Breast epithelium (tissue), 4 donors: Measurements from ENCODE around the gene OGA. TPM values are rescaled to one million over a fixed set of nuclear protein-coding genes. Genes with fewer than 3 reads are reported as not detected.

ENCODE experiments used
- DNase-seq, 2 donors: peaks; one replicate each; pipeline ENCODE4 v3.0.0-alpha.2; 2019; ENCODE audit warnings: low spot score in 2 of 2
- H3K27ac ChIP-seq, 2 donors: fragments of 200-600 bp; sonication (generic) in 1 of 2; one replicate each; pipeline ENCODE4 v1.5.1; 2016 to 2019; ENCODE audit warnings: mild to moderate bottlenecking in 1 of 2
- H3K27me3 ChIP-seq, 2 donors: fragments of 200-600 bp; sonication (generic) in 1 of 2; one replicate each; pipeline versions ENCODE4 v1.5.1 to v1.6.0; 2017 to 2019; ENCODE audit warnings: control low read depth in 1 of 2, mild to moderate bottlenecking in 1 of 2
- H3K36me3 ChIP-seq: fragments of 200-600 bp; one replicate; pipeline ENCODE4 v1.5.1; 2019
- H3K4me1 ChIP-seq, 2 donors: fragments of 200-600 bp; sonication (generic); one replicate each; pipeline ENCODE4 v1.5.1; 2016 to 2019; ENCODE audit warnings: control low read depth in 1 of 2
- H3K4me3 ChIP-seq, 3 donors: fragments of 200-600 bp; sonication (generic); 1 replicate in 2 of 3; 2 replicates in 1 of 3; pipeline ENCODE4 v1.5.1; 2016 to 2019; ENCODE audit warnings: mild to moderate bottlenecking in 3 of 3, moderate library complexity in 2 of 3
- H3K9me3 ChIP-seq, 2 donors: fragments of 200-600 bp; sonication (generic) in 1 of 2; one replicate each; pipeline ENCODE4 v1.5.1; 2016 to 2019; ENCODE audit warnings: control low read depth in 1 of 2
- POLR2A ChIP-seq: fragments of 450-650 bp; IDR thresholded peaks from one replicate; pipeline ENCODE4 v1.6.1; 2016; ENCODE audit warnings: antibody characterized with exemption, mild to moderate bottlenecking, moderate library complexity
- POLR2AphosphoS5 ChIP-seq, 3 donors: sonication (generic); formaldehyde crosslinking; IDR thresholded peaks; one replicate each; pipeline ENCODE4 v1.6.1; 2017; ENCODE audit warnings: antibody characterized with exemption in 3 of 3
- intact Hi-C: fragments of 100-400 bp; cut with DNase I; formaldehyde crosslinking; loops from one replicate; pipeline ENCODE4 v1.15.1; 2023; ENCODE audit warnings: low total_unique reads
- total RNA-seq, 3 donors: library from RNA; depleted of rRNA; stranded (reverse); fragments of >200 nt; gene quantifications; one replicate each; pipeline ENCODE4 v1.1.0, GENCODE V29; 2016
- TF ChIP-seq, protein P1 (sequence below), 3 donors: fragments of 450-650 bp; IDR thresholded peaks; one replicate each; pipeline ENCODE4 v1.5.1; 2016 to 2017; ENCODE audit warnings: antibody characterized with exemption in 3 of 3, mild to moderate bottlenecking in 3 of 3, moderate library complexity in 3 of 3

The OGA gene
- total RNA-seq, 3 donors from 2014 or later, result 169 to 200 (median 181) TPM

DNA sequence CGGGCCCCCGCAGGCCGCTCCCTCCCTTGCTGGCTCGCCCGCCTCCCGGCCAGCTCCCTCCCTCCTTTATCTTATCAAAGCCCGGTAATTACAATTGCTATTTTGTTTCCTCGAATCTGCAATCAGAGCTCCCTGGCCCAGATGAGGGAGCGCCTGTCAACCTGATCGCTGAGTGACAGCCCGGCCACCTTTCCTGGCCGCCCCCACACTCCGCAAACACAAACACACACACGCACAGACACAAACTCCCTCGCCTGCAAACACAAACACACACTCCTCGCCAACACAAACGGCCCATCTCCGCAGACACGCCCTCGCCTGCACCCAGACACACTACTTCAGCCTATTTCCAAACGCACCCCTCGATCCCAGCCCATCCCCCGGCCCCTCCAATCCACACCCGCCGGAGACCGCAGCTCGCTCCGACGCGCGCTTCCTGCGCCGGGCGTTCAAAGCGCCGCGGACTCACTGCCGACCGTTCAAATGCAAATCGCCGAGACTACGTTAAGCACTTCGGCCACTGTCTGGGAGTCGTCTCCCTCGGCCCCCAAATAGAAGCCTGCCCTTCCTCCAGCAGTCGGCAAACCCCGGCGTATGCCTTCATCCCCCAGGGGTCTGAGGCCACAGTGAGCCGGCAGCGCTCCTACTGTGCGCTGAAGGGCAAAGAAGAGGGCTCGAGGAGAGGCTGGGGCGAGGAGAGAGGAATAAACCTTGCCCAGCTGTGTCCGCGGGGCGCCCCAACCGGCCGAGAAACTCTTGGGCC lies 39.3 kb downstream of the OGA start:
- no peak overlapping the region for H3K27ac ChIP-seq
- H3K27me3 ChIP-seq, result peaks cover 10 to 52% of the 10 kb centered on the region in 2 donors
- no peak for DNase-seq
- H3K9me3 ChIP-seq, result no peaks in the 10 kb centered on the region
- peaks cover 12% of the 10 kb centered on the region in 2 donors for H3K4me1 ChIP-seq
- intact Hi-C loops, result loop anchor here (10.0 kb wide), 1 partner anchor 174 kb away; no protein-coding TSS in a partner anchor
- no peaks in the 10 kb centered on the region for H3K36me3 ChIP-seq
- TF ChIP-seq, protein P1, sequence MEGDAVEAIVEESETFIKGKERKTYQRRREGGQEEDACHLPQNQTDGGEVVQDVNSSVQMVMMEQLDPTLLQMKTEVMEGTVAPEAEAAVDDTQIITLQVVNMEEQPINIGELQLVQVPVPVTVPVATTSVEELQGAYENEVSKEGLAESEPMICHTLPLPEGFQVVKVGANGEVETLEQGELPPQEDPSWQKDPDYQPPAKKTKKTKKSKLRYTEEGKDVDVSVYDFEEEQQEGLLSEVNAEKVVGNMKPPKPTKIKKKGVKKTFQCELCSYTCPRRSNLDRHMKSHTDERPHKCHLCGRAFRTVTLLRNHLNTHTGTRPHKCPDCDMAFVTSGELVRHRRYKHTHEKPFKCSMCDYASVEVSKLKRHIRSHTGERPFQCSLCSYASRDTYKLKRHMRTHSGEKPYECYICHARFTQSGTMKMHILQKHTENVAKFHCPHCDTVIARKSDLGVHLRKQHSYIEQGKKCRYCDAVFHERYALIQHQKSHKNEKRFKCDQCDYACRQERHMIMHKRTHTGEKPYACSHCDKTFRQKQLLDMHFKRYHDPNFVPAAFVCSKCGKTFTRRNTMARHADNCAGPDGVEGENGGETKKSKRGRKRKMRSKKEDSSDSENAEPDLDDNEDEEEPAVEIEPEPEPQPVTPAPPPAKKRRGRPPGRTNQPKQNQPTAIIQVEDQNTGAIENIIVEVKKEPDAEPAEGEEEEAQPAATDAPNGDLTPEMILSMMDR (IDR thresholded peaks at IDR 0.05), result no peak
- TF ChIP-seq POLR2AphosphoS5 (IDR thresholded peaks at IDR 0.05) (no peak), POLR2A (no peak)
- peak overlapping the region; percentile 36 to 60 (median 44) for H3K4me3 ChIP-seq

DNA sequence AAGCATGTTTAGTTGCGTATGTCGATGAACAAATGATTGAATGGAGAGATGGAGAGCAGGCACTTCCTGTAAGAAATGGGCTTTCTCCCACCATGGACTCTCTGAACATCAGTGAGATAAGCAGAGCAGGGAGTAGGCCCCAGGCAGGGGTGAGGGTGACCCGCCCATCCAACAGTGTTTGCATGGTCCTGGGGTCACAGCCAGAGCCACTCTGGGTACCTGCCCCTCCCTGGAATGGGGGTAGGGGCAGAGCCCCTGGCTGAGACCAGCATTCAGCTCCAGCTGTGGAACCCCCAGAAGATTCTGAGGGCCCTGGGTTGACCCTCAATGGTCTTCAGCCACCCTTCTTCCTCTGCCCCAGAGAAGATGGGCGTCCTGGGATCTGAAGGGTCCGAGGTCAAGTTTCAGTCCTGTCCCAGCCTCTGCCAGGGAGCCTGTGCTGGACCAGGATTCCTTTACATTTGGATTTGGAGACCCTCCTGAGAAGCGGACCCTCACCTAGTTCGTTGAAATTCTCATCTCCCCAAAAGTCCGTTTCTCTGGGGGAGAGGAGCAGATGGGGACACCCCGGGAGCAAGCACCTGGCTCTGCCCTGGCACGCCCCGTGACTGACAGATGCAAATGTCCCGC lies 40.0 kb downstream of the OGA start:
- Histone ChIP-seq H3K9me3 (no peaks in the 10 kb centered on the region), H3K27me3 (peaks cover 10 to 54% of the 10 kb centered on the region in 2 donors), H3K27ac (no peak overlapping the region), H3K4me1 (peaks cover 8 to 12% of the 10 kb centered on the region in 2 donors), H3K36me3 (no peaks in the 10 kb centered on the region), H3K4me3 (peak overlapping the region in 1 of 3 donors; percentile 60)
- DNase-seq, result no peak
- TF ChIP-seq POLR2A (no peak), POLR2AphosphoS5 (IDR thresholded peaks at IDR 0.05) (no peak)
- TF ChIP-seq, protein P1 (IDR thresholded peaks at IDR 0.05), result no peak
- intact Hi-C loops, result loop anchor here (10.0 kb wide), 1 partner anchor 173 kb away; no protein-coding TSS in a partner anchor

DNA sequence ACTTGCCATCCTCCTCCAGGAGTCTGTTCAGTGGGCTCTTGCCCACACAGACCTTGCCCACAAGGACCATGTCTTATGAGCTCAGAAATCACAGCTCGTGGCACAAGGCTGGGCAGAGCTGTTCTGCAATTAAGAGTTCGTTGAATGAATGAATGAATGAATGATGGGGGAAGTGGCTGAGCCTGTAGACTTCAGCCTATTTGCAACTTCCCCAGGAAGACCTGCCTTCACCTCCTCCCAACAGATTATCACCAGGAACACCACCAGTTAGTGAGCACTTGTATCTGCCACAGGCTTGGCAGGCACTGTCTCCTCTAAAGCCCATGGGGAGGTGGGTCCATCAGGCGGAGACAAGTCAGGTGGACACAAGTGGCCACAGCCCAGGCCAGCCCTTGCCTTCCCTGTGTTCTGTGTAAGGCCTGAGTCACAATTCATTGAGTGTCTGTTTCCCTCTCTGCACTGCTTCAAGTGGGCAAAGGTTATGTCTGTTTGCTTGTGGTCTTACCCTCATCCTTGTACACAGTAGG lies 40.6 kb downstream of the OGA start:
- intact Hi-C loops, result loop anchor here (10.0 kb wide), 1 partner anchor 173 kb away; no protein-coding TSS in a partner anchor
- no peak for DNase-seq
- H3K4me3 ChIP-seq, result no peak overlapping the region
- no peaks in the 10 kb centered on the region for H3K36me3 ChIP-seq
- H3K27me3 ChIP-seq, result peaks cover 10 to 60% of the 10 kb centered on the region in 2 donors
- peaks cover 8 to 11% of the 10 kb centered on the region in 2 donors for H3K4me1 ChIP-seq
- TF ChIP-seq, protein P1 (IDR thresholded peaks at IDR 0.05), result no peak
- TF ChIP-seq POLR2A (no peak), POLR2AphosphoS5 (IDR thresholded peaks at IDR 0.05) (no peak)
- H3K9me3 ChIP-seq, result no peaks in the 10 kb centered on the region
- no peak overlapping the region for H3K27ac ChIP-seq

DNA sequence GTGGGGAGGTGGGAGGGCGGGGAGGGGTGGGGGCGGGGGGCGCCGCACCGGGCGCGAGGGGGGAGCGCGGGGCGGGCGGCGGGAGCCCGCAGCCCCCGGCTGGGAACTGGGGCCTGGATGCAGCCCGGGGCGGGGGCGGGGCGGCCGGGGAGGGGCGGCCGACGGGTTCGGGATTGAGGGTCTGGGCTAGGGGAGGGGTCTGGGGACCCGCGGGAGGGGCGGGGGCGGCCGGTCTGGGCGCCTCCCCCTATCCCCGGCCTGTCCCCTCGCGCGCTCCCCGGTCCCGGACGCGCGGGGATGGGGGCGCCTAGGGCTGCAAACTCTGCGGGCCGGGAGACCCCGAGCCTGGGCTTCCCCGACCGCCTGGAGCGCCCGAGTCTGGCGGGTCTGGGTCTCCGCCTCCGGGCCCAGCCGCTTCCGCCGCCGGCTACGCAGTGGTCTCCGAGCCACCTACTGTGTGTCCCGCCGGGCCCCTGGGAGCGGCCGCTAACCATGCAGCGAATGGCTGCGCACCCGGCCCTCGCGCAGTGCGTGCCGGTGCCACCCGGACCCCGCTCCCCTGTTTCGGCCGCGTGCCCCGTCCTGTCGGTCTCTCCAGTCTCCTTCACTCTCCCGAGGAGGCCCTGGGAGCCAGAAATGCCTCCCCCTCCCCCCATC lies 42.0 kb downstream of the OGA start:
- TF ChIP-seq POLR2A (no peak), POLR2AphosphoS5 (IDR thresholded peaks at IDR 0.05) (no peak)
- TF ChIP-seq, protein P1 (IDR thresholded peaks at IDR 0.05), result no peak
- Histone ChIP-seq H3K27ac (no peak overlapping the region), H3K27me3 (peaks cover 10 to 65% of the 10 kb centered on the region in 2 donors), H3K4me1 (peaks cover 3 to 7% of the 10 kb centered on the region in 2 donors), H3K9me3 (no peaks in the 10 kb centered on the region), H3K36me3 (no peaks in the 10 kb centered on the region), H3K4me3 (peak overlapping the region in 2 of 3 donors; percentile 37 to 63)
- intact Hi-C loops, result loop anchor here (10.0 kb wide), 1 partner anchor 171 kb away; no protein-coding TSS in a partner anchor
- DNase-seq, result no peak
